Heart right ventricle (tissue), 16 donors: ENCODE data around the gene CFAP119. TPM values are rescaled to one million over a fixed set of nuclear protein-coding genes. Genes with fewer than 3 reads are reported as not detected.

Source experiments
- ATAC-seq, 8 donors: fragments of 200-7000 bp; cut with Tn5 transposase; one replicate each; pipeline ENCODE4 v1.9.1; 2020; ENCODE audit warnings: mild to moderate bottlenecking in 8 of 8, moderate library complexity in 8 of 8, moderate number of reproducible peaks in 1 of 8
- DNase-seq, 2 donors: peaks; one replicate each; pipeline ENCODE4 v3.0.0-alpha.2; 2020
- H3K27ac ChIP-seq, 10 donors: fragments of 200-600 bp; sonication (generic) in 2 of 10; one replicate each; pipeline versions ENCODE4 v1.5.0 to v1.8.0; 2020 to 2022; ENCODE audit warnings: mild to moderate bottlenecking in 3 of 10
- H3K27me3 ChIP-seq, 7 donors: fragments of 200-600 bp; one replicate each; pipeline ENCODE4 v1.8.0; 2021 to 2022; ENCODE audit warnings: mild to moderate bottlenecking in 2 of 7
- H3K36me3 ChIP-seq, 9 donors: fragments of 200-600 bp; sonication (generic) in 1 of 9; one replicate each; pipeline versions ENCODE4 v1.5.0 to v1.8.0; 2020 to 2022; ENCODE audit warnings: mild to moderate bottlenecking in 2 of 9
- H3K4me1 ChIP-seq, 9 donors: fragments of 200-600 bp; sonication (generic) in 1 of 9; one replicate each; pipeline versions ENCODE4 v1.5.0 to v1.8.0; 2020 to 2022; ENCODE audit warnings: mild to moderate bottlenecking in 4 of 9
- H3K4me3 ChIP-seq, 10 donors: fragments of 200-600 bp; sonication (generic) in 2 of 10; one replicate each; pipeline versions ENCODE4 v1.5.0 to v1.8.0; 2020 to 2022; ENCODE audit warnings: mild to moderate bottlenecking in 7 of 10, moderate library complexity in 2 of 10
- H3K9me3 ChIP-seq, 11 donors: fragments of 200-600 bp in 10 of 11; sonication (generic) in 2 of 11; one replicate each; pipeline versions ENCODE4 v1.5.0 to v1.8.0; 2013 to 2022; ENCODE audit warnings: mild to moderate bottlenecking in 2 of 11, control low read depth in 1 of 11, moderate library complexity in 1 of 11
- WGBS, 2 donors: extraction: QIAGEN DNeasy Blood & Tissue Kit; methylation state at CpG; one replicate each; pipeline ENCODE4 v1.1.7; 2013; ENCODE audit warnings: inconsistent platforms in 1 of 2; 5-methylcytosine and 5-hydroxymethylcytosine counted together
- intact Hi-C, 10 donors: fragments of 100-400 bp; cut with DNase I; formaldehyde crosslinking; loops; one replicate each; pipeline versions ENCODE4 v1.11.1 to v1.14.2; 2022
- polyA plus RNA-seq, 2 donors: library from polyadenylated mRNA; stranded (reverse); fragments of 200-250 nt; gene quantifications; one replicate each; pipeline ENCODE4 v1.2.3, GENCODE V29; 2013
- total RNA-seq, 10 donors: library from RNA; stranded (reverse); fragmentation: NEBNext Ultra II Directional in 3 of 10; extraction: Animal tissue kit (Norgen Biotek cat#: 25700) in 3 of 10; gene quantifications; one replicate each; pipeline versions ENCODE4 v1.2.1 to v1.2.4, GENCODE V29; 2021 to 2023
- TF ChIP-seq, protein P1 (sequence below), 9 donors: fragments of 200-600 bp; sonication (generic) in 2 of 9; IDR thresholded peaks; one replicate each; pipeline versions ENCODE4 v1.5.0 to v1.8.0; 2021 to 2022; ENCODE audit warnings: antibody characterized with exemption in 9 of 9, mild to moderate bottlenecking in 5 of 9, moderate library complexity in 1 of 9
- donor health status: Arrhythmogenic right ventricular cardiomyopathy.
- donor health status: ischemic (EF 13 %, LVEDD 7.1; RV severe dilation, severe dysfunction).
- donor health status: healthy with polysubstance abuse.
- donor health status: DM: no; HTN: yes; CAD: no.
- donor health status: DM: no; HTN: no; CAD: no.
- donor health status: ischemic (EF 25% LVEDD 6.9; RV normal size, moderate dysfunction).
- donor health status: ischemic (EF 25% LVEDD 5.7; RV mildly dilated, moderate dysfunction).
- donor health status: healthy.
- donor health status: DM: yes; HTN: yes; CAD: no.
- donor health status: Ischemic cardiomyopathy.
- donor health status: ischemic (EF 35%, LVEDD 5.7; RV mildly dilated, moderate dysfunction).
- donor health status: nonischemic (EF 11% LVEDD 7.7; RV severe dilation, severe dysfunction).
- donor health status: DM: yes; HTN: yes; CAD: no.
- donor health status: PGD.
- donor health status: ischemic (EF 29% LVEDD 5.4; RV normal size, mild dysfunction).
- donor health status: nonischemic (EF 23%, LVEDD 6.1; RV moderate dilation, normal function).

The CFAP119 gene
- total and polyA plus RNA-seq, 12 donors, result 0.44 to 2.3 (median 1.1) TPM

DNA sequence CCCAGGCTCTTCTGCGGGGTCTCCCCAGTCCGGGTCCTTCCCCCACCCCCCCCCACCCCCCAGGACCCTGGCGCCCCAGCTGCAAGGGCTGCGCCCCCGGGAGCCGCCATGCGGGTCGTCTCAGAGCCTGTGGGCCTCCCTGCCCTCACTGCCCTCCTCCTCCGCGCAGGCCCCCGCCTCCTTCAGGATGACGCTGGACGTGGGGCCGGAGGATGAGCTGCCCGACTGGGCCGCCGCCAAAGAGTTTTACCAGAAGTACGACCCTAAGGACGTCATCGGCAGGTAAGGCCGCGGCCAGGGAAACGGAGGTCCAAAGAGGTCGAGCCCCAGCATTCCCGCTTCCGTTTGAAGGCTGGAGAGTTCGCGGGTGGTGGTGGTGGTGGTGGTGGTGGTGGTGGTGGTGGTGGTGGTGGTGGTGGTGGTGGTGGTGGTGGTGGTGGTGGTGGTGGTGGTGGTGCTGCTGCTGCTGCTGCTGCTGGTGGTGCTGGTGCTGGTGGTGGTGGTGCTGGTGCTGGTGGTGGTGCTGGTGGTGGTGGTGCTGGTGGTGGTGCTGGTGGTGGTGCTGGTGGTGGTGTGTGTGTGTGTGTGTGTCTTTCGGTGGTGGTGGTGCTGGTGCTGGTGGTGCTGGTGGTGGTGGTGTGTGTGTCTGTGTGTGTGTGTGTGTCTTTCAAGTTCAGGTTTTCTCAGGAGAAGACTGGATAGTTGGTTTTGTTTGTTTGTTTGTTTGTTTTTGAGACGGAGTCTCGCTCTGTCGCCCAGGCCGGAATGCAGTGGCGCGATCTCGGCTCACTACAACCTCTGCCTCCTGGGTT lies 13.0 kb downstream of the CFAP119 start:
- peak overlapping the region; percentile 59 to 93 (median 76) for H3K4me3 ChIP-seq
- peaks cover 0 to 17% (median 6%) of the 10 kb centered on the region in 9 donors for H3K4me1 ChIP-seq
- ATAC-seq, result peak in 6 of 8 donors; percentile 1 to 71 (median 24)
- DNase-seq, result peak; percentile 43 to 51
- intact Hi-C loops, result loop anchor here in 1 of 10 donors (5.0 kb wide), 1 partner anchor 52 kb away; the partner anchor contains the start of gene SRCAP
- peaks cover 0 to 52% (median 21%) of the 10 kb centered on the region in 9 donors for H3K36me3 ChIP-seq
- no peaks in the 10 kb centered on the region for H3K9me3 ChIP-seq
- TF ChIP-seq, protein P1, sequence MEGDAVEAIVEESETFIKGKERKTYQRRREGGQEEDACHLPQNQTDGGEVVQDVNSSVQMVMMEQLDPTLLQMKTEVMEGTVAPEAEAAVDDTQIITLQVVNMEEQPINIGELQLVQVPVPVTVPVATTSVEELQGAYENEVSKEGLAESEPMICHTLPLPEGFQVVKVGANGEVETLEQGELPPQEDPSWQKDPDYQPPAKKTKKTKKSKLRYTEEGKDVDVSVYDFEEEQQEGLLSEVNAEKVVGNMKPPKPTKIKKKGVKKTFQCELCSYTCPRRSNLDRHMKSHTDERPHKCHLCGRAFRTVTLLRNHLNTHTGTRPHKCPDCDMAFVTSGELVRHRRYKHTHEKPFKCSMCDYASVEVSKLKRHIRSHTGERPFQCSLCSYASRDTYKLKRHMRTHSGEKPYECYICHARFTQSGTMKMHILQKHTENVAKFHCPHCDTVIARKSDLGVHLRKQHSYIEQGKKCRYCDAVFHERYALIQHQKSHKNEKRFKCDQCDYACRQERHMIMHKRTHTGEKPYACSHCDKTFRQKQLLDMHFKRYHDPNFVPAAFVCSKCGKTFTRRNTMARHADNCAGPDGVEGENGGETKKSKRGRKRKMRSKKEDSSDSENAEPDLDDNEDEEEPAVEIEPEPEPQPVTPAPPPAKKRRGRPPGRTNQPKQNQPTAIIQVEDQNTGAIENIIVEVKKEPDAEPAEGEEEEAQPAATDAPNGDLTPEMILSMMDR (IDR thresholded peaks at IDR 0.05), result no peak
- H3K27me3 ChIP-seq, result no peaks in the 10 kb centered on the region
- peak overlapping the region in 9 of 10 donors; percentile 58 to 88 (median 70) for H3K27ac ChIP-seq
- 15 to 22% methylated on average over 27 to 36 of the region's 36 CpGs for WGBS, 2 donors

DNA sequence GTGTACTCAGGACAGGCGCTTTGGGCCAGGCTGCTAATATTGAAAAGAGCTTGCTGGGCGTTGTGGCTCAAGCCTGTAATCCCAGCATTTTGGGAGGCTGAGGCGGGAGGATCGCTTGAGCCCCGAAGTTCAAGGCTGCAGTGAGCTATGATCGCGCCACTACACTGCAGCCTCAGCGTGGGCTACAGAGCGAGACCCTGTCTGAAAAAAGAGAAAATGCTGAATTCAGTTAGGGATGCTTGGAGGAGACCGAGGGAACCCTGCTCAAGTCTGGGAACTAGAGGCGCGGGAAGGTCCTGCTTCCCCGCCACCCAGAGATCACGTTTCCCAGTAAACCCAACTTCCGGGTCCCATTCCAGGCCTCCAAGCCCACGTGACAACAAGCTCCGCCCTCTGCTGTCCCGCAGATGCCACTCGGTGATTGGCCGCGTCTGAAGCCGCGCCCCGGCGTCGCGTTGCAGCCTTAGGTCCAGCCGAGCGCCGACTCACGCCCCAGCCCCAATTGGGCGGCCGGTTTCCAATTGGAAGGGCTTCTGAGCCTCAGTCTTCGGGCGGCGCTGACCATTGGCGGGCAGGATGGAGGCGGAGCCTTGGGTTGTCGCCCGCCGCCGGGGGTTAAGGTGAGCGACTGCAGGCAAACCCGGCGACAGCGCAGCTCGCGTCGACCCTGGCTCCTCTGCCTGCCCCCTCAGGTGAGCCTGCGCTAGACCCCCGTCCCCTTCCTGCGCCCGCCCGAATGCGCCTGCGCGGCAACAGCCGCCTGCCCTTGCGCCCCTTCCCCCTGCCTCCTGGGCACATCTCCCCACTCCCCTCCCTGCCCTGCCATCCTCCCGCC lies 13.8 kb downstream of the CFAP119 start, which contains the start of gene PHKG2:
Gene PHKG2 (plus strand): TSS at position 627 of the 835 bp plus-strand sequence. CDS start 396 bp downstream, outside the sequence.
- DNase-seq (peak; percentile 99), ATAC-seq (peak; percentile 98 to 99 (median 98))
- Histone ChIP-seq H3K9me3 (no peaks in the 10 kb centered on the region), H3K4me1 (peaks cover 0 to 17% (median 6%) of the 10 kb centered on the region in 9 donors), H3K27ac (peak within 1 kb of the TSS in 9 of 10 donors; percentile 61 to 88 (median 78)), H3K27me3 (no peaks in the 10 kb centered on the region), H3K36me3 (peaks cover 0 to 52% (median 13%) of the 10 kb centered on the region in 9 donors), H3K4me3 (peak within 1 kb of the TSS; percentile 59 to 93 (median 76))
- intact Hi-C loops, result loop anchor here in 1 of 10 donors (5.0 kb wide), 1 partner anchor 51 kb away; the partner anchor contains the start of gene SRCAP
- 3 to 5% methylated on average over 41 to 60 of the region's 60 CpGs for WGBS, 2 donors
- TF ChIP-seq, protein P1 (IDR thresholded peaks at IDR 0.05), result no peak

GRCh38 chr16:30747331-30747730 lies 14.5 kb downstream of the CFAP119 start:
- no peak for ATAC-seq
- Histone ChIP-seq H3K27me3 (no peaks in the 10 kb centered on the region), H3K4me1 (peaks cover 0 to 17% (median 6%) of the 10 kb centered on the region in 9 donors), H3K4me3 (peak overlapping the region in 8 of 10 donors; percentile 46 to 93 (median 76)), H3K27ac (peak overlapping the region in 9 of 10 donors; percentile 61 to 88 (median 78)), H3K9me3 (no peaks in the 10 kb centered on the region), H3K36me3 (peaks cover 0 to 52% (median 7%) of the 10 kb centered on the region in 9 donors)
- DNase-seq, result no peak
- WGBS, 2 donors, result 51 to 55% methylated on average over 3 of the region's 3 CpGs
- intact Hi-C loops, result loop anchor here in 1 of 10 donors (5.0 kb wide), 1 partner anchor 50 kb away; the partner anchor contains the start of gene SRCAP
- TF ChIP-seq, protein P1 (IDR thresholded peaks at IDR 0.05), result no peak
